GM21825 (cell line): Measurements from ENCODE around the gene ANP32A.

Experiments
- ATAC-seq: cut with Tn5 transposase; IDR thresholded peaks from one replicate; pipeline ENCODE4 v1.9.1; 2021; ENCODE audit warnings: mild to moderate bottlenecking, moderate library complexity; ENCODE audit not compliant: unreplicated experiment

Gene ANP32A

DNA sequence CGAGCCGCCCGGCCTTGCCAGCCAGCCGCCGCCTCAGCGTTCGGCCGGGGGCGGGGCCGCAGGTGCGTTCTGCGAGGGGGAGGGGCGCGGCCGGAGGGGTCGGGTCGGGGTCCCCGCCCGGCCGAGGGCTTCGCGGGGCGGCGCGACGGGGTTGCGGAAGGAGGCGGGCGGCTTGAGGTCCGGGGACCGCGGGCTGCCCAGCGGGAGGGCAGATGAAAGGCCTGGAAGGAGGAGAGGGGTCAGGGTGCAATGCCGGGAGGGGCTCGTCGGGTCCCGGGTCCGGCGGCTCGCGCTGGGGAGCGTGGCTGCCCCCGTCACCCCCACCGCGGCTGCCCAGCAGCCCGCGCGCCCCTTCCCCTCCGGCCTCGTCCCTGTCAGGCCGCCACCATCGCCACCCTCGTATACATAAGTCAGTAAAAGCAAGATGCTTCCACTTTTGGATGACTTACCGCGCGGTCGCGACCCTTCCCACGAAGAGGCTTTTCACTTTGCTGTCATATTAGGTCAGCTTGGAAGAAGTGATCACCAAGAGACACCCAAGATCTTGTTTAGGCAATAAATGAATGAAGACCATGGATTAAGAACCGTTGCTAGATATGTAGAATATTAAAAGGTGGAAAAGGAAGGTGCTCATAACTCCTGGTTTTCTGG lies 620 bp upstream of the ANP32A start:
- ATAC-seq: peak; percentile 6

DNA sequence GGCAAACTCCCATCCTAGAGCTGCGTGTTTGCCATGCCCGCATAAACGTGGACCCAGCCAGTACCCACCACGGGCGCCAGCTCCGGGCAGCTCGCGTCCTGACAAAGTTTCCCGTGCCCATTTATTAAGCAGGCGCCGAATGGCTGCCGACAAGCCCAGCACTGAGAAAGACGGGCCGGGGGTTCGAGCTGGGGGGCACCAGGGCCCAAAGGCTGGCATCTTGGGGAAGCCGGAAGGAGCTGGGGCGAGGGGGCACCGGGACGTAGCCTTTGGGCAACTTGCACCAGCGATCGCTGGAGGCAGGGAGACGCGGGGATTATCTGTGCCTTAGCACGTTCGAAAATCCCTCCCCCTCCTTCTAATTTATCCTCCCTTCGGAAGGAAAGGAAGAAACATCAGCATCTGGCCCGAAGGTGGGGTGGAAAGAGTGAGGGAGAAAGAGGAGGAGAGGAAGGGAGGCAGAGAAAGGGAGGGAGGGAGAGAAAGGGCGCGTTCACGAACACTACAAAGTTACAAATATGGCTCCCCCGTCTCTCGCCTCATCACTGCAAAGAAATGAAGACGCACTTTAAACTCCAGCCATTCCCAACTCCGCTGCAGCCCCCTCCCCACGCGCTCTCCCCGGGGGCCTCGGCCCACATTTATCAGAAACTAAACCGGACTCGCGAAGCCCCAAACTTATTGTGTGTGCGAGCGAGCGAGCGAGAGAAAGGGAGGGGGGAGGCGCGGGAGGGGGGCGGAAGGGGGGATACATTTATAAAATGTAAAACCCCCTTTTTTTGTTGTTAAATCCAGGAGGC lies 1.0 kb downstream of the ANP32A start:
- ATAC-seq: no peak

DNA sequence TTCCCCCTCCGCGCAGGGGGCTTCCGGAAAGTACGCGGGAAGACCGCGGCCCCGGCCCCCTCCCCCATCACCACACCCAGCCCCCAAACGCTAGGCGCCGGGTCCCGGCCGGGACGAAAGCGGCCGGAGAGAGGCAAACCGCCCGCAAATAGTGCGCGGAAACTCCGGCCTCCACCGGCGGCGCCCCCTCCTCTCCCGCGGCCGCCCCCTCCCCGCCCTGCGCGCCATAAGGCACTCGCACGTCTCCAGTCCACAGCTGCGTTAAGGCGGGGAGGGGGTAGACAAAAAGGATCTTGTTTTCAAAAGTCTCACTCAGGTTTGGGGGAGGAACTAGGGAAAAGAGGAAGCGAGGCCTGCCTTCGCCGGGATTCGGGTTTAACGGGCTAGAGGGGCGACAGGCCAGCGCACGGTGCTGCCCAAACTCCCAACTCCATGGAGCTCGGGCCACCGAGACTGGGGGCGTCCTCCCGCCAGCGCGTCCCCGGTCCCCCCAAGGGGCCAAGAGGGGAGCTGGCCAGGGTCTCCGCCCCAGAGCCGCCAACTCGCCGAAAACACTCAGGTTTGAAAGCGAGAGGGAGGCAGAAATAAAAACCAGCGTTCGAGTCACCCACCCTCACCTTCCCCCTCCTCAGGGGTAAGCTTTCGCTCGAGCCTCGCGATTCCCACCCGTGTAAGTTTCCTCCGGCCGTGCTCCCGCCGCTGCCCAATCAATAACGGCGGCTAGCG lies 1.8 kb downstream of the ANP32A start:
- ATAC-seq: no peak

DNA sequence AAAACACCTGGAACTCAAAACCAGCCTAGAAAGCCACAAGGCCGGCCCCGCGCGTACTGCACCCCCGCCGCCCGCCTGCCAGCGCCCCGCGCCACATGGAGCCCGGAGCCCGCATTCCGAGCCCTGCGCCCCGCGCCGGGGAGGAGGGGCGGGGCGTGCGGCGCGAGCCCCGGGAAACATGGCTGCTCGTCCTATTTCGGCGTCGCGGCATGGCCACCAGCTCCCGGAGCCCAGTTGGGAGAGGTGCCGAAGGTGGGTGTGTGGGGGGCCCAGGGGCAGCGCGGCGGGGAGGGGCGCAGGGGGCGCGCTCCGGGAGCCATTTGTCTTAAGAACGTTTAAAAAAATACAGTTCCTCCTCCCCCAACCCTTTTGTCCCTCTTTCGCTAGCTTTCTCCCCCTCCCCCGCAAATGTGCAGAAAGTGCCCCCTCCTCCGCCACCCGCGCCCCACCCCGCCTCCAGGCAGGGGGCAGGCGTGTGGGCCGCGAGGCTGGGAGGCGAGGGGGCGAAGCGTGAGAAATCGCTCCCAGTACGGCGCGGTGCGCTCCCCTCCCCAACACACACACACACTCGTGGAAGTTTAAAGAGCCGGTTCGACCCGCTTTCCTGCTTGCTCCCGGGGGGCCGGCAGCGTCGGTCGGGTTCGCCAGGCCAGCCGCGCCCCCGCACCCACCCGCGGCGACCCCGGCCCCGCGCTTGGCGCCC lies 2.5 kb downstream of the ANP32A start:
- ATAC-seq: no peak

DNA sequence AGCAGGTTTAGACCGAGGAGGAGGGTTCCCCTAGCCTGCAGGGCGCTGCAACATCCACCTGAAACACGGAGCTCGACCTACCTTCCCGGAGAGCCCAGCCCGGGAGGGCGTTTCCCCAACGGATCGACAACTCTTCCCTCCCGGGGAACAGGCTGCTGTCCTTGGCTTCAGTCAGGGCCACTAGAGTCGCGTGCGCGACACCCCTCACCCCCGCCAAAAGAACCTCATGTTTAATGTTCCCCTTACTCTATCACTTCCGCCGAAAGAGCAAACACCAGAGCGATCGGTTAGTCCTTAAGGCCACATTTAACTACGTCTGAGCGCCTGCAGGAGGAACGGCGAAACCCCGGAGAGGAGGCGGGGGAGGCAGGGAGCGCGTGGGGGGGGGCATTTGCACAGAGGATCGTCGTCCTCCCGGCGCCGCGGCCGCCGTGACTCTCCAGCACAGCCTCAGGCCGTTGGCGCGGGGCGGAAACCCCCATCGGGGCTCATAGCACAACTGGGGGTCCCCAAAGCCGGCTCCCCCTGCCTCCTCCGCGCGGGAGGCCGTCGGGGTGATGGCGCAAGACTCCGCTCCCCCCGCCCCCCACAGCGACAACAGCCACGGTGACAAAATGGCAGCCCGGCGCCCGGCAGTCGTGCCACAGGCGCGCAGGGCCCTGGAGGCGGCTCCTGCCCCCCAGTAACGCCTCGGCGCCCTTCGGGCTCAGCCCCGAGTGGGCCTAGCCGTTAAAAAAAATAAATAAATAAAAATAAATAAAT lies 3.2 kb downstream of the ANP32A start:
- peak; percentile 25 for ATAC-seq

DNA sequence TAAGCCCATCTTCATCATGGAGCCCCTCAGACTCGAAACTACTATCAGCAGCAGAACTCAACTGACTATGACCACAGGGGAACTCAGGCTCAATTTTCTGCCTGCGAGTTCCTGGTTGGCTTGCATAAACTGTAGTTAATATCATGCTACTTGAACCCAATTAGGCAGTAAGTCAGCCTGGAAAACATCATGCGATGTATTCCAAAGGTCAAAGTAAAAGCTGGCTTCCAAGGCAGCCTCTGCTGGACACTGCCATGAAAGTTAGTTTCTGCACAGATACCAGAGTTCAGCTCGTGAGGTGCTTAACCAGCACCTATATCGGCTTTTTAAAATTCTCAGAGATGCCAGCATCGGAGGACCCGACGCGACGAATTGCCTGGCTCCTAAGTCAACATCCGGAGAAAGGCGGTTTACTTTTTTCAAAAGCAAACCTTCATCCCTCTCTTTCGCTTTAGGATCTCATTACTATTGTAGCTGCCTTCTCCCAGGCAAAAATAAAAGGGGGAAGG lies 3.8 kb downstream of the ANP32A start:
- no peak for ATAC-seq

DNA sequence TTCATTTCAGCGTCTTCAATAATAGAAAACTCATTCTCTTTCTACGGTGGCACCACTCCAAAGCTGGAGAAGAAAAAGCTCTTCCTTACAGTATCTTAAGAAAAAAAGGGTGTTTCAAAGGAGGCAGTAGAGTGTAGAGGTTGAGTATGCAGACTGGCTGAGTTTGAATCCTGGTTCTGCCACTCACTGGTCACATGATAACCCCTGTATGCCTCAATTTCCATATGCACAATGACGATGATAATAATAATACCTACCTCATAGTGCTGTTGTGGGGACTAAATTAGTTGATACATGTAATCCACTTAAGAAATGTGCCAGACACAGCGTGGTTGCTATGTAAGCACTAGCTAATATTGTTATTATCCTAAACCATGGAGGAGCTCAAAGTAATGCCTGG lies 4.5 kb downstream of the ANP32A start:
- ATAC-seq: no peak

DNA sequence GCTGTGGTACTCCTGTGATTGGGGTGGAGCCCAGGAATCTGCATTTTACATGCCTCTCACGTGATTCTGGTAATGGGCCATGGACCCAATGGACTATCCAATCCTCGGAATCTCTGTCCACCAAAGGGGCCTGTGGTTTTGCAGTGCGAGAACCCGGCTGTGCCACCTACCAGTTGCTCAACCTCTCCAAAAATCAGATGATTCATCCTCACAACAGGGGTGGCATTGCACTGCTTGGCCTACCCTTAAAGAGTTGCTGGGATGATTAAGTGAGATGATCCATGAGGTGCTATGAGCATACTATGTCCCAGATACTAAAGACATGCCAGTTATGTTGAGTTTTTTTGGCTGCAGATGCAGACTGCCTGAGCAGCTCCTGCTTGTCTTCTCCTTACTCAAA lies 5.1 kb downstream of the ANP32A start:
- no peak for ATAC-seq

DNA sequence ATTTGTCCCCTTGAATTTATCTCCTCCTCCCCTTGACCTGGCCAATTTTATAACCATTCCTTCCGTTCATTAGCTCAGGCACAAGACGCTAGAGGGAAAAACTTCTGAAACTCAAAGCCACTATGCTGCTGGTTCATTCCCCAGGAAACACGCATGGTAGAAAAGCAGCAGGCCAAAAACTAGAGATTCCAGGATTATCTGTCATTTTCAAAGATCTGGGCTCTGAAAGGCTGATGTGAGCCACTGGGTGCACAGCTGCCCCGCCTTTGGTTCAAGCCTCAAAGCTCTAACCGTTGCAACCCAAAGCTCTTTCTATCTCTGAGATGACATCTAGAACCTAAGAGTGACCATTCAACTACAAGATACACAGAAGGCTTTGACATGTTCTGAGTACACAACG lies 6.1 kb downstream of the ANP32A start:
- no peak for ATAC-seq

DNA sequence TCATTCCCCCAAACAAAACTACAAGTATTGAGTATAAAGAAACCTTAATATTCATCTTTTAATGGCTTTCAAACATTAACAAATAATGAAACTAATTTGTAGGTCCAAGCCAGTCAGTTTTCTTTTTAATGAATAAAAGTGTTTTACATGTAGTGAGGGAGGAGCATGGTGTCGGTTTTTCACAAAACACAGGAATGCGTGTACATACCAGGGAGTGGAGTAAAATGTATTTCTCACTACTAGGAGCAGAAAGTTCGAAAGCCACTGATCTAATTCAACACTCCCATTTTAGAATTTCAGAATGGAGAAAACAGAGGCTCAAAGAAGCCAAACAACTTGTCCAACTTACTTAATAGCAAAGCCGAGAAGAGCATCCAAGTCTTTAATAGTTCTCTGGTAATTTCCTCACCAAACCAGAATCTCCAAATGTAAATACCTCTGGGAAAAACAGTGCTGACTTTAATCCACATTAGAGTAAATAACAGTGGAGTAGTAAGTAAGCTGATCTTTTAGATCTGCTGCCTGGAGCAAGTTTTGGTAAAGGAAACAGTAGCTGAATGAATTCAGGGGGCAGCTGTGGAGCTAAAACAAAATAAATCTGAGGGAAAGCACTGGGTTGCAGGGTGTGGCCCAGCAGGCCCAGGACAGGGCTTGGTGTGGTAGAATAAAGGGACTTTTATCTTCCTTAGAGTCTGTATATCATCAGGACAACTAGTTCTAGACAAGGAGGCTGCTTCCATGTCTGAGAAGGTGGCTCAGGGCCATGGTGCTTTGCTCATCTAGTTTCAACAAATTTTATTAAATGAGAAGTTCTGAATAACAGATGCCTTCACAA lies 7.9 kb downstream of the ANP32A start:
- no peak for ATAC-seq

DNA sequence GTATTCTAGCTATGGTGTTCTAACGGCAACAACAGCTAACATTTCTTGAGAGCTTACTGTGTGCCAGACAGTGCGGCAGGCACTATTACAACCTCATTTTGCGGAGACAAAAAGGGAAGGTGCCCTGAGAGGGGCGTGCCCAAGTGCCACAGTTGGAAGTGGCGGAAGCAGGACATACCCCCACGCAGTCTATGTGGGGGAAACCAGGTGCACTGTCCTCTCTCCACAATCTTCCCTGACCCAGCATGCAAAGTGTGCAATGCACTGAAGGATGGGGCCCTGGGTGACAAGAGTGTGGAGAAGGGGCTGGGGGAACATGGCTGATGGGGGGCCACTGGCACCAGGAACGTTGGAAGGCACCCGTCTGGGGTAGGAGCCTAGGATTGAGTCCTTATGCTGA lies 8.6 kb downstream of the ANP32A start:
- no peak for ATAC-seq

DNA sequence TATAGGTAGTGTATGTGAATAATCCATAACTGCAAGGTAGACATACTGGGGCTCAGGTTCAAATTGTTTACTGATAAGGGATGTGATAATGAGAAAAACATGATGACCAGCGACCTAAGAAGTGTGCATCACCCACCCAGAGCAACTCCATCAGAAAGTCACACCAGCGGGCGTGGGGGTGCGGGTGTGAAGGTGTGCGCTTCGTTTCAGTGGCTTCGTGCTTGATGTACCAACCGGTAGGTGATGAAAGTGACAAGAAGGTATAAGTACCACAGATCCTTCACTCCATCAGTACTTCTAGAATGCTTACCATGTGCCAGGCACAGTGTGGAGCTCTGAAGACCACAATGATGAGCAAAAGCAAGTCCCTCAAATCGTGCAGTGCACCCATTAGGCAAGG lies 11.2 kb downstream of the ANP32A start:
- ATAC-seq: no peak

DNA sequence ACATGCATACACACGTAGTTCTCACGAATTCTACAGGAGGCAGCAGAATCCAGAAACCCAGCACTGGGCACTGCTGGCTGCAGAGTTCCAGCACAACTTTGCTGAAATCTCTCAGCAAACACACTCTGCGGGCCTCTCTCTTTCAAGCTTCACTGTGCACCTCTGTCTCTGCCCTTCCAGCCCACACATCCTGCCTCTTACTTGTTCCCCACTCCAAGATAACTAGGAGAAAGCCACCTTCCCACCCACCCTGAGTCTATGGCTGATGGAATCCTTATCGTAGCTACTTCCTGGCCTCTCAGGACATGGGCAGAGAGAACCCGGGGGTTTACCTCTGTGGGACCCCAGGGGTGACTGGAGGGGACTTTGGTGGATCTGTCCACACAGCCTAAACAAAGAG lies 11.9 kb downstream of the ANP32A start:
- ATAC-seq: no peak

DNA sequence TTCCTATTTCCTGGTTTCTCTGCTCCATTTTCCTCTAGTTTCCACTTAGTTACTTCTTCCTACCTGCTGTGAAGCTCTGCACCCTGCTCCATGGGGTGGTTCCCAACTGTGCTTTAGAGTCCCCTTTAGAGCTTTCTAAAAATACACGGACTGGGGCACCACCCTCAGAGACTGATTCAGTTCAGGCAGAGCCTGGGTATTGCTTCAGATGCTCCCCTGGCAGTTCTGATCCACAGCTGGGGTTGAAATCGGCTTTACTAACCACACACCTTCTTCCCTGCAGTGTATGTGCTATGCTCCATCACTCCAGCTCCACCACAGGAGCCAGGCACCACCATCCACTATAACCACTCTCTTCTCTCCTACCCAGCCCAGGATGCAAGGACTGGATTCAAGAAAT lies 12.6 kb downstream of the ANP32A start:
- no peak for ATAC-seq

DNA sequence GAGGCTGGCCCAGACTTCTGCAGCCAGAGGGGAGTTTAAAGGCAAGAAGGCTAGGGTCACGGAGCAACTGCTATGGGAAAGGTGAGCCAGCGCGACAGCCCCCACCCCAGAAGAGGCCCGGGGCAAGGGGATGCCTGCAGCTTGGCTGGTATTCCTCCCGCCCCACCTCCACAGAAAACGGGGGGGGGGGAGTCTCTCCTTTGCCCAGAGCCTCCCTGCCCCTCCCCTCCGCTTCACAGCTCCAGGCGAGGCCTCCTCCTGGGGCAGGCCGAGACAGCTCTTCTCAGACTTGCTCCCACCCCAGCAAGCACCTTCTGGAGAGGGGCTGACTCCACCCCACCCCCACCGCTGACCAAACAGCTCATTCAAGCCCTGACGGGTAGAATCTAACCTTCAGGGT lies 13.4 kb downstream of the ANP32A start:
- ATAC-seq: no peak

DNA sequence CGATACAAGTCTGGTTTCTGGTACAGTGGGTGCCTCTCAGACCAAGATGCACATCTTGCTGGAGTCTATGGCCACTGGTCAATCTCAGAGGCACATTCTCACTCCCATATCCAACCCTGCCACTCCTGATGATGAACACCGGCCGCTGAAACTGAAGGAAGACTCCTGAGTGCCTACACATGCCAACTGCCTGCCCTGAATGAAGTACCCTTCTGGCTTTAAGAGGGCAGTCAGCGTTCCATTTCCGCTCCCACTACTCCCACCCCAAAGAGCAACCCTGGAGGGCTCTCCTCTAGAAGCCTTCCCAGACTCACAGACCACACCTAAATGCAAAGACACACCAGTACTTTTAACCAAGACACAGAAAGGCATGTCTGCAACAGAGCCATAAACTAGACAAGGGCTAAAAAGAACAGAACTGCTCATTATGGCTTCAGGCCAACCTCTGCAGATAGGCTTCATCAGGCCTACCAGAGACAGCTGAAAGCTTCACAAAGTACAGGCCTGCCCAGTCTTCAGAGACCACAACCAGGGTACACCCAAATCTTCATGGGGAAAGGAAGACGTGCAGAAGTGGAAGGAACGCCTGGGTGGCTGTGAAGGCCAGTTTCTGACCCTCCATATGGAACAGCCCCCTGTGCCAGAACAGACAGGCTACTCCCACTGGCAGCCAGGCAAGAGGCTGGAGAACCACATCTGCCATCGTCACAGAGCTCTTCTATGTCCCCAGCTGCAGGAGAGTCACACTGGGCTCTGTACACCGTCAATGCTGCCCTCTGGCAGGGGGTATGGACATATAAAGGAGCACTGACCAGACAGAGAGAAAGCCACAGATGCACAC lies 14.3 kb downstream of the ANP32A start:
- no peak for ATAC-seq

DNA sequence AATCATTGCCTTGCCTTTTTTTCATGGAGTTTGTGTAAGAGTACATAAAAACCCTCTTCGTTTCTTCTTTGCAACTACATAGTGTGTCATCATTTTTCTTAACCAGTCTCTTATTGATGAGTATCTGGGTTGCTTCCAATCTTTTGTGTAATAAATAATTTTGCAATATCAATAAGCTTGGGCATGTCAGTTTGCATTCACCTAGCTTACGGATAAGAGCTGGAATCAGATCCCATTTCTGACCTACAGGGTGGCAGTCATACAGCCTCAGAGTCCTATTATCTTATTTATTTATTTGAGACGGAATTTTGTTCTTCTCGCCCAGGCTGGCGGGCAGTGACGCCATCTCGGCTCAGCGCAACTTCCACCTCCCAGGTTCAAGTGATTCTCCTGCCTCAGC lies 18.3 kb downstream of the ANP32A start:
- no peak for ATAC-seq

DNA sequence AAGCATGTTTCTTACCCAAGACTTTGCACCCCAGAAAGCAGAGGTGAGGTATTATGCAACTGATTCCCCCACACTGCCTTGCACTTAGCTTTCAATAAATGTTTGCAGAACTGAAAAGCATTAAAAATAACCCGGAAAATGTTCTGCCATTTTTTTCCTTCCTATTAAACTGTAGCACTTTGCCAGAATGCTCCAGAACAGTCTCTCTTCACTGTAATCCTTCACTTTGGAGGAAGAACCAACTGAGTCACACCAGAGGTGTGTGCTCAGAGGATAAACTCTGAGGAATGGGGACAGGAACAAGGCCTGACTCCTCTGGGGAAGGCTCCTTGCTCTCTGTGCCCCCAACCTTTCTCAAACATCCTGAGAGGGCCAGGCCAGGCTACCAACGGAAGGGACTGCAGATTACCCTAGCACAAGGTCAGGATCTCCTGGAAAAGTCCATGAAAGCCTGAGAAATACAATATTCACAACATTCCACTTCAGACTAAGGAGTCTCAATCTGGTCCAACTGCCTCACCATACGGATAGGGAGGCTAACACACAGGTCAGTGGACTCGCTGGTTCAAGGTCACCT lies 19.0 kb downstream of the ANP32A start:
- ATAC-seq: no peak
